Hepatocyte (in vitro differentiated cells): ENCODE data around the gene SFRP2.

Source experiments
- CTCF ChIP-seq: fragments of 200-600 bp; sonication (generic); IDR thresholded peaks from 2 replicates; pipeline ENCODE4 v1.5.1; 2016; ENCODE audit warnings: antibody characterized with exemption, mild to moderate bottlenecking; ENCODE audit not compliant: poor library complexity
- EZH2 ChIP-seq: fragments of 200-600 bp; sonication (generic); IDR thresholded peaks from 2 replicates; pipeline ENCODE4 v1.6.1; 2016; ENCODE audit warnings: antibody characterized with exemption, mild to moderate bottlenecking, borderline replicate concordance

- TF ChIP-seq EZH2 (no peak), CTCF (no peak)
Observed at GRCh38 chr4:153758688-153759406, 30.0 kb downstream of the SFRP2 start.
